Loucy (cell line): ENCODE results near the gene MAN1C1.

Experiments used
- EZH2phosphoT487 ChIP-seq: fragments of 200-600 bp; IDR thresholded peaks from 2 replicates; pipeline ENCODE4 v1.6.1; 2018; ENCODE audit warnings: antibody characterized with exemption, mild to moderate bottlenecking, moderate library complexity, borderline replicate concordance
- TF ChIP-seq, protein P1 (sequence below): fragments of 200-600 bp; sonication (generic); conservative IDR thresholded peaks from 2 replicates; pipeline ENCODE4 v1.5.1; 2014; ENCODE audit warnings: mild to moderate bottlenecking, antibody characterized with exemption, low read length

GRCh38 chr1:25799352-25799934 lies 182.9 kb downstream of the MAN1C1 start:
- TF ChIP-seq, protein P1, sequence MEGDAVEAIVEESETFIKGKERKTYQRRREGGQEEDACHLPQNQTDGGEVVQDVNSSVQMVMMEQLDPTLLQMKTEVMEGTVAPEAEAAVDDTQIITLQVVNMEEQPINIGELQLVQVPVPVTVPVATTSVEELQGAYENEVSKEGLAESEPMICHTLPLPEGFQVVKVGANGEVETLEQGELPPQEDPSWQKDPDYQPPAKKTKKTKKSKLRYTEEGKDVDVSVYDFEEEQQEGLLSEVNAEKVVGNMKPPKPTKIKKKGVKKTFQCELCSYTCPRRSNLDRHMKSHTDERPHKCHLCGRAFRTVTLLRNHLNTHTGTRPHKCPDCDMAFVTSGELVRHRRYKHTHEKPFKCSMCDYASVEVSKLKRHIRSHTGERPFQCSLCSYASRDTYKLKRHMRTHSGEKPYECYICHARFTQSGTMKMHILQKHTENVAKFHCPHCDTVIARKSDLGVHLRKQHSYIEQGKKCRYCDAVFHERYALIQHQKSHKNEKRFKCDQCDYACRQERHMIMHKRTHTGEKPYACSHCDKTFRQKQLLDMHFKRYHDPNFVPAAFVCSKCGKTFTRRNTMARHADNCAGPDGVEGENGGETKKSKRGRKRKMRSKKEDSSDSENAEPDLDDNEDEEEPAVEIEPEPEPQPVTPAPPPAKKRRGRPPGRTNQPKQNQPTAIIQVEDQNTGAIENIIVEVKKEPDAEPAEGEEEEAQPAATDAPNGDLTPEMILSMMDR, result no peak
- TF ChIP-seq EZH2phosphoT487, result no peak
